GM23338 (cell line): Measurements from ENCODE around the gene CHRM5. TPM values are rescaled to one million over a fixed set of nuclear protein-coding genes. Genes with fewer than 3 reads are reported as not detected.

Experiments
- ATAC-seq: fragments of 200-7000 bp; cut with Tn5 transposase; 3 replicates; pipeline ENCODE4 v1.9.1; 2020
- DNase-seq: peaks from one replicate; pipeline ENCODE4 v3.0.0-alpha.2; 2015; ENCODE audit warnings: low spot score
- H2AFZ ChIP-seq: fragments of 200-600 bp; sonication (generic); 2 replicates; pipeline ENCODE4 v1.8.0; 2016; ENCODE audit warnings: antibody characterized with exemption, mild to moderate bottlenecking, moderate library complexity
- H3F3A ChIP-seq: fragments of 200-600 bp; sonication (generic); replicated peaks from 2 replicates; pipeline ENCODE4 v1.8.0; 2017; ENCODE audit warnings: antibody characterized with exemption, mixed run types, low read depth
- H3K27ac ChIP-seq: fragments of 200-600 bp; sonication (generic); 2 replicates; pipeline ENCODE4 v1.6.1; 2016; ENCODE audit warnings: low read depth
- H3K27me3 ChIP-seq: fragments of 200-600 bp; sonication (generic); 2 replicates; pipeline ENCODE4 v1.8.0; 2016; ENCODE audit warnings: mild to moderate bottlenecking, mixed run types, moderate library complexity; ENCODE audit not compliant: insufficient read depth
- H3K36me3 ChIP-seq: fragments of 200-600 bp; sonication (generic); 2 replicates; pipeline ENCODE4 v1.8.0; 2016; ENCODE audit warnings: mild to moderate bottlenecking; ENCODE audit not compliant: insufficient read depth
- H3K4me1 ChIP-seq: fragments of 200-600 bp; sonication (generic); 2 replicates; pipeline ENCODE4 v1.8.0; 2016; ENCODE audit warnings: mild to moderate bottlenecking, moderate library complexity; ENCODE audit not compliant: insufficient read depth
- H3K4me2 ChIP-seq: fragments of 200-600 bp; sonication (generic); 2 replicates; pipeline ENCODE4 v1.7.1; 2017; ENCODE audit warnings: mixed run types
- H3K4me3 ChIP-seq: fragments of 200-600 bp; sonication (generic); 2 replicates; pipeline ENCODE4 v1.6.1; 2016; ENCODE audit warnings: mixed run types
- H3K79me2 ChIP-seq: fragments of 200-600 bp; sonication (generic); replicated peaks from 2 replicates; pipeline ENCODE4 v1.8.0; 2017; ENCODE audit warnings: mild to moderate bottlenecking; ENCODE audit not compliant: insufficient read depth
- H3K9me2 ChIP-seq: fragments of 200-600 bp; sonication (generic); 2 replicates; pipeline ENCODE4 v1.8.0; 2017; ENCODE audit not compliant: insufficient read depth
- H4K20me1 ChIP-seq: fragments of 200-600 bp; sonication (generic); replicated peaks from 2 replicates; pipeline ENCODE4 v1.8.0; 2017; ENCODE audit warnings: mild to moderate bottlenecking; ENCODE audit not compliant: insufficient read depth
- H3K27ac Mint-ChIP-seq: 2 replicates; pipeline ENCODE4 v1.8.0; 2020; ENCODE audit warnings: inconsistent platforms, mild to moderate bottlenecking, moderate library complexity, mixed read lengths
- H3K27me3 Mint-ChIP-seq: 3 replicates; pipeline ENCODE4 v1.8.0; 2022; ENCODE audit warnings: low read depth, mild to moderate bottlenecking, moderate library complexity, mixed read lengths, inconsistent platforms; ENCODE audit not compliant: insufficient read depth, poor library complexity
- H3K36me3 Mint-ChIP-seq: 3 replicates; pipeline ENCODE4 v1.8.0; 2021; ENCODE audit warnings: low read depth, mild to moderate bottlenecking, inconsistent platforms, moderate library complexity, mixed read lengths
- H3K4me1 Mint-ChIP-seq: 3 replicates; pipeline ENCODE4 v1.8.0; 2020; ENCODE audit warnings: mild to moderate bottlenecking, inconsistent platforms, mixed read lengths
- H3K4me3 Mint-ChIP-seq: 3 replicates; pipeline ENCODE4 v1.8.0; 2021; ENCODE audit warnings: moderate library complexity, mild to moderate bottlenecking, inconsistent platforms, mixed read lengths
- H3K9me3 Mint-ChIP-seq: 3 replicates; pipeline ENCODE4 v1.8.0; 2020; ENCODE audit warnings: moderate library complexity, mild to moderate bottlenecking, inconsistent platforms, mixed read lengths
- CREB1 ChIP-seq: fragments of 250-450 bp; sonication (Bioruptor Pico); IDR thresholded peaks from 2 replicates; pipeline ENCODE4 v1.5.0; 2020; ENCODE audit warnings: low read depth, mild to moderate bottlenecking, moderate library complexity
- EZH2 ChIP-seq: fragments of 200-600 bp; sonication (generic); IDR thresholded peaks from one replicate; pipeline ENCODE4 v1.8.0; 2017; ENCODE audit warnings: antibody characterized with exemption, mild to moderate bottlenecking, low read depth; ENCODE audit not compliant: unreplicated experiment
- NANOG ChIP-seq: IDR thresholded peaks from 2 replicates; pipeline ENCODE4 v1.6.1; 2016; ENCODE audit warnings: antibody characterized with exemption, borderline replicate concordance
- ZNF114 ChIP-seq: fragments of 250-450 bp; sonication (Bioruptor Pico); IDR thresholded peaks from 2 replicates; pipeline ENCODE4 v1.5.0; 2020; ENCODE audit warnings: mild to moderate bottlenecking, moderate library complexity
- polyA plus RNA-seq: library from polyadenylated mRNA; unstranded; fragments of >200 nt; fragmentation: Nextera tagmentation; extraction: Ambion mirVana; gene quantifications from 2 replicates; pipeline ENCODE4 v1.2.1, GENCODE V29; 2016
- total RNA-seq: library from RNA; depleted of rRNA; stranded (reverse); fragments of >200 nt; shearing (Covaris generic); gene quantifications from 2 replicates; pipeline ENCODE4 v1.2.3, GENCODE V29; 2014
- TF ChIP-seq, protein P1 (sequence below): IDR thresholded peaks from 2 replicates; pipeline ENCODE4 v1.6.1; 2016; ENCODE audit warnings: antibody characterized with exemption
- TF ChIP-seq, protein P2 (sequence below): fragments of 250-450 bp; sonication (Bioruptor Pico); IDR thresholded peaks from 2 replicates; pipeline ENCODE4 v1.5.0; 2020; ENCODE audit warnings: mild to moderate bottlenecking, moderate library complexity

The CHRM5 gene
- total and polyA plus RNA-seq, 2 experiments from 2014 or later, result not detected

DNA sequence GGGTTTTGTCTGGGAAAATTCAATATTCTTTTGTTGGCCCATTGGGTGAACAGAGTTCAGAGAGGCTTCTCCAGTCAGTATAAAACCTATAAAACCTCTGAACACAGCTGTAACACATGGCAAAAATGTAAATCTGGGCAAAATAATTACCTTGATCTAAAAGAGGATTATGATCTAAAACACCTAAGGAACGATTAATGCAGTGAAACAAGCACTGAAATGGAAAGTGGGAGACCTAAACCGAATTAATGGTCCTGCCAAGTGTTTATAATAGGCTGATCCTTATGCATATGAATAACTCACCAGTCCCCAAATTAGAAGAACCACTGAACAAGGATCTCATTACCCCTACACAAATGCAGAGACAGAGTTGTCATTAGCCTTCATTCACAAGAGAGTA, 38.1 kb downstream of the CHRM5 start:
- H4K20me1 ChIP-seq, result no peaks in the 10 kb centered on the region
- H3K4me2 ChIP-seq, result no peak overlapping the region
- ATAC-seq, result no peak
- Mint-ChIP-seq H3K9me3 (no peaks in the 10 kb centered on the region), H3K27ac (no peak overlapping the region), H3K4me3 (no peak overlapping the region), H3K36me3 (no peaks in the 10 kb centered on the region), H3K27me3 (no peaks in the 10 kb centered on the region), H3K4me1 (peaks cover 8% of the 10 kb centered on the region; the same call in 2 of the 3 replicates)
- no peak for DNase-seq
- no peaks in the 10 kb centered on the region for H3F3A ChIP-seq
- TF ChIP-seq, protein P1, sequence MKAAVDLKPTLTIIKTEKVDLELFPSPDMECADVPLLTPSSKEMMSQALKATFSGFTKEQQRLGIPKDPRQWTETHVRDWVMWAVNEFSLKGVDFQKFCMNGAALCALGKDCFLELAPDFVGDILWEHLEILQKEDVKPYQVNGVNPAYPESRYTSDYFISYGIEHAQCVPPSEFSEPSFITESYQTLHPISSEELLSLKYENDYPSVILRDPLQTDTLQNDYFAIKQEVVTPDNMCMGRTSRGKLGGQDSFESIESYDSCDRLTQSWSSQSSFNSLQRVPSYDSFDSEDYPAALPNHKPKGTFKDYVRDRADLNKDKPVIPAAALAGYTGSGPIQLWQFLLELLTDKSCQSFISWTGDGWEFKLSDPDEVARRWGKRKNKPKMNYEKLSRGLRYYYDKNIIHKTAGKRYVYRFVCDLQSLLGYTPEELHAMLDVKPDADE, result no peak
- no peak for TF ChIP-seq NANOG
- no peak for TF ChIP-seq CREB1
- TF ChIP-seq, protein P2, sequence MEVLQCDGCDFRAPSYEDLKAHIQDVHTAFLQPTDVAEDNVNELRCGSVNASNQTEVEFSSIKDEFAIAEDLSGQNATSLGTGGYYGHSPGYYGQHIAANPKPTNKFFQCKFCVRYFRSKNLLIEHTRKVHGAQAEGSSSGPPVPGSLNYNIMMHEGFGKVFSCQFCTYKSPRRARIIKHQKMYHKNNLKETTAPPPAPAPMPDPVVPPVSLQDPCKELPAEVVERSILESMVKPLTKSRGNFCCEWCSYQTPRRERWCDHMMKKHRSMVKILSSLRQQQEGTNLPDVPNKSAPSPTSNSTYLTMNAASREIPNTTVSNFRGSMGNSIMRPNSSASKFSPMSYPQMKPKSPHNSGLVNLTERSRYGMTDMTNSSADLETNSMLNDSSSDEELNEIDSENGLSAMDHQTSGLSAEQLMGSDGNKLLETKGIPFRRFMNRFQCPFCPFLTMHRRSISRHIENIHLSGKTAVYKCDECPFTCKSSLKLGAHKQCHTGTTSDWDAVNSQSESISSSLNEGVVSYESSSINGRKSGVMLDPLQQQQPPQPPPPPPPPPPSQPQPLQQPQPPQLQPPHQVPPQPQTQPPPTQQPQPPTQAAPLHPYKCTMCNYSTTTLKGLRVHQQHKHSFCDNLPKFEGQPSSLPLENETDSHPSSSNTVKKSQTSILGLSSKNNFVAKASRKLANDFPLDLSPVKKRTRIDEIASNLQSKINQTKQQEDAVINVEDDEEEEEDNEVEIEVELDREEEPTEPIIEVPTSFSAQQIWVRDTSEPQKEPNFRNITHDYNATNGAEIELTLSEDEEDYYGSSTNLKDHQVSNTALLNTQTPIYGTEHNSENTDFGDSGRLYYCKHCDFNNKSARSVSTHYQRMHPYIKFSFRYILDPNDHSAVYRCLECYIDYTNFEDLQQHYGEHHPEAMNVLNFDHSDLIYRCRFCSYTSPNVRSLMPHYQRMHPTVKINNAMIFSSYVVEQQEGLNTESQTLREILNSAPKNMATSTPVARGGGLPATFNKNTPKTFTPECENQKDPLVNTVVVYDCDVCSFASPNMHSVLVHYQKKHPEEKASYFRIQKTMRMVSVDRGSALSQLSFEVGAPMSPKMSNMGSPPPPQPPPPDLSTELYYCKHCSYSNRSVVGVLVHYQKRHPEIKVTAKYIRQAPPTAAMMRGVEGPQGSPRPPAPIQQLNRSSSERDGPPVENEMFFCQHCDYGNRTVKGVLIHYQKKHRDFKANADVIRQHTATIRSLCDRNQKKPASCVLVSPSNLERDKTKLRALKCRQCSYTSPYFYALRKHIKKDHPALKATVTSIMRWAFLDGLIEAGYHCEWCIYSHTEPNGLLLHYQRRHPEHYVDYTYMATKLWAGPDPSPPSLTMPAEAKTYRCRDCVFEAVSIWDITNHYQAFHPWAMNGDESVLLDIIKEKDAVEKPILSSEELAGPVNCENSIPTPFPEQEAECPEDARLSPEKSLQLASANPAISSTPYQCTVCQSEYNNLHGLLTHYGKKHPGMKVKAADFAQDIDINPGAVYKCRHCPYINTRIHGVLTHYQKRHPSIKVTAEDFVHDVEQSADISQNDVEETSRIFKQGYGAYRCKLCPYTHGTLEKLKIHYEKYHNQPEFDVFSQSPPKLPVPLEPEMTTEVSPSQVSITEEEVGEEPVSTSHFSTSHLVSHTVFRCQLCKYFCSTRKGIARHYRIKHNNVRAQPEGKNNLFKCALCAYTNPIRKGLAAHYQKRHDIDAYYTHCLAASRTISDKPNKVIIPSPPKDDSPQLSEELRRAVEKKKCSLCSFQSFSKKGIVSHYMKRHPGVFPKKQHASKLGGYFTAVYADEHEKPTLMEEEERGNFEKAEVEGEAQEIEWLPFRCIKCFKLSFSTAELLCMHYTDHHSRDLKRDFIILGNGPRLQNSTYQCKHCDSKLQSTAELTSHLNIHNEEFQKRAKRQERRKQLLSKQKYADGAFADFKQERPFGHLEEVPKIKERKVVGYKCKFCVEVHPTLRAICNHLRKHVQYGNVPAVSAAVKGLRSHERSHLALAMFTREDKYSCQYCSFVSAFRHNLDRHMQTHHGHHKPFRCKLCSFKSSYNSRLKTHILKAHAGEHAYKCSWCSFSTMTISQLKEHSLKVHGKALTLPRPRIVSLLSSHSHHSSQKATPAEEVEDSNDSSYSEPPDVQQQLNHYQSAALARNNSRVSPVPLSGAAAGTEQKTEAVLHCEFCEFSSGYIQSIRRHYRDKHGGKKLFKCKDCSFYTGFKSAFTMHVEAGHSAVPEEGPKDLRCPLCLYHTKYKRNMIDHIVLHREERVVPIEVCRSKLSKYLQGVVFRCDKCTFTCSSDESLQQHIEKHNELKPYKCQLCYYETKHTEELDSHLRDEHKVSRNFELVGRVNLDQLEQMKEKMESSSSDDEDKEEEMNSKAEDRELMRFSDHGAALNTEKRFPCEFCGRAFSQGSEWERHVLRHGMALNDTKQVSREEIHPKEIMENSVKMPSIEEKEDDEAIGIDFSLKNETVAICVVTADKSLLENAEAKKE (CRISPR knock-in tag), result no peak
- no peak for TF ChIP-seq EZH2
- TF ChIP-seq ZNF114 (CRISPR knock-in tag), result no peak
- no peaks in the 10 kb centered on the region for H3K9me2 ChIP-seq
- H3K27me3 ChIP-seq, result no peaks in the 10 kb centered on the region
- no peak overlapping the region for H3K4me3 ChIP-seq
- H2AFZ ChIP-seq, result no peak overlapping the region
- no peak overlapping the region for H3K27ac ChIP-seq
- no peaks in the 10 kb centered on the region for H3K36me3 ChIP-seq
- H3K79me2 ChIP-seq, result no peaks in the 10 kb centered on the region; the same call in 1 of the 2 replicates
- no peaks in the 10 kb centered on the region for H3K4me1 ChIP-seq
